ENCODE data around the gene LMO7. TPM values are rescaled to one million over a fixed set of nuclear protein-coding genes. Genes with fewer than 3 reads are reported as not detected.

The LMO7 gene
- total RNA-seq, 1 experiment from 2014 or later: 20.4 TPM

GRCh38 chr13:75864718-75865117, 228.6 kb downstream of the LMO7 start:
- Histone ChIP-seq H3K4me2 (ENCODE audit: insufficient read depth, insufficient read length, low read length) (no peak overlapping the region), H3K27ac (ENCODE audit: insufficient read length, low read depth, low read length) (no peak overlapping the region), H3K18ac (ENCODE audit: insufficient read length, low read depth, low read length) (no peak overlapping the region), H3K79me1 (ENCODE audit: insufficient read depth, low read depth, low read length, poor library complexity, severe bottlenecking) (no peaks in the 10 kb centered on the region), H3K23me2 (ENCODE audit: insufficient read length, low read depth, low read length, poor library complexity, severe bottlenecking) (no peaks in the 10 kb centered on the region), H2BK5ac (ENCODE audit: insufficient read length, low read length) (no peak overlapping the region), H2BK20ac (ENCODE audit: low read depth, low read length, poor library complexity, severe bottlenecking) (no peak overlapping the region), H3K23ac (ENCODE audit: insufficient read length, low read depth, low read length) (no peak overlapping the region), H3K56ac (ENCODE audit: insufficient read length, low read depth, low read length) (no peak overlapping the region), H3K4me1 (ENCODE audit: insufficient read depth, low read length) (0 out of 2 replicates have a peak, but pooled peaks cover 3% of the 10 kb centered on the region), H2BK15ac (ENCODE audit: low read depth, low read length) (no peak overlapping the region), H3K14ac (ENCODE audit: insufficient read depth, low read length) (no peak overlapping the region), H3T11ph (ENCODE audit: low read length) (no peak overlapping the region), H2AFZ (ENCODE audit: low read length) (no peak overlapping the region), H3K79me2 (ENCODE audit: insufficient read depth, low read length) (no peaks in the 10 kb centered on the region), H4K8ac (replicated peaks; ENCODE audit: insufficient read length, low read depth, low read length) (no peak overlapping the region), H3K27me3 (ENCODE audit: insufficient read depth, low read length) (no peaks in the 10 kb centered on the region), H3K4ac (ENCODE audit: low read depth, low read length) (no peak overlapping the region), H2BK120ac (ENCODE audit: low read depth, low read length, poor library complexity, severe bottlenecking) (no peak overlapping the region), H3K9me3 (ENCODE audit: control insufficient read depth, low read depth, low read length) (no peaks in the 10 kb centered on the region), H2AK5ac (ENCODE audit: insufficient read length, low read length) (no peak overlapping the region), H4K91ac (ENCODE audit: insufficient read length, low read depth, low read length) (no peak overlapping the region), H4K20me1 (ENCODE audit: control insufficient read depth, insufficient read depth, insufficient read length) (no peaks in the 10 kb centered on the region), H3K9ac (ENCODE audit: extremely low read depth, insufficient read length, low read length) (no peak overlapping the region), H4K5ac (ENCODE audit: insufficient read length, low read depth, low read length) (no peak overlapping the region), H2BK12ac (ENCODE audit: insufficient read length, low read depth, low read length) (no peak overlapping the region)
- peaks cover 7 to 9% of the 10 kb centered on the region in 2 experiments for H3K4me1 Mint-ChIP-seq
- H3K27ac Mint-ChIP-seq: no peak overlapping the region
- no peak for DNase-seq
- WGBS (ENCODE audit: extremely low coverage, insufficient read length, low lambda C conversion rate): no CpG with 5 or more reads among the region's 5 CpGs
- H3K4me3 Mint-ChIP-seq: no peak overlapping the region
- TF ChIP-seq, protein P1, sequence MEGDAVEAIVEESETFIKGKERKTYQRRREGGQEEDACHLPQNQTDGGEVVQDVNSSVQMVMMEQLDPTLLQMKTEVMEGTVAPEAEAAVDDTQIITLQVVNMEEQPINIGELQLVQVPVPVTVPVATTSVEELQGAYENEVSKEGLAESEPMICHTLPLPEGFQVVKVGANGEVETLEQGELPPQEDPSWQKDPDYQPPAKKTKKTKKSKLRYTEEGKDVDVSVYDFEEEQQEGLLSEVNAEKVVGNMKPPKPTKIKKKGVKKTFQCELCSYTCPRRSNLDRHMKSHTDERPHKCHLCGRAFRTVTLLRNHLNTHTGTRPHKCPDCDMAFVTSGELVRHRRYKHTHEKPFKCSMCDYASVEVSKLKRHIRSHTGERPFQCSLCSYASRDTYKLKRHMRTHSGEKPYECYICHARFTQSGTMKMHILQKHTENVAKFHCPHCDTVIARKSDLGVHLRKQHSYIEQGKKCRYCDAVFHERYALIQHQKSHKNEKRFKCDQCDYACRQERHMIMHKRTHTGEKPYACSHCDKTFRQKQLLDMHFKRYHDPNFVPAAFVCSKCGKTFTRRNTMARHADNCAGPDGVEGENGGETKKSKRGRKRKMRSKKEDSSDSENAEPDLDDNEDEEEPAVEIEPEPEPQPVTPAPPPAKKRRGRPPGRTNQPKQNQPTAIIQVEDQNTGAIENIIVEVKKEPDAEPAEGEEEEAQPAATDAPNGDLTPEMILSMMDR (conservative IDR thresholded peaks at IDR 0.05): no peak
- H3K27me3 Mint-ChIP-seq (ENCODE audit: low read depth): no peaks in the 10 kb centered on the region
- no peaks in the 10 kb centered on the region for H3K36me3 Mint-ChIP-seq (ENCODE audit: insufficient read depth in 1 of 3, low read depth in 3 of 3)
- no peaks in the 10 kb centered on the region; a peak in 1 of 5 replicates for H3K9me3 Mint-ChIP-seq
